A549 (cell line): Measurements from ENCODE around the gene KCNG2. TPM values are rescaled to one million over a fixed set of nuclear protein-coding genes. Genes with fewer than 3 reads are reported as not detected.
A peak's percentile ranks its signal among the peaks of the same experiment; 100 is the strongest.

ENCODE experiments used
- ATAC-seq, 2 experiments: fragments of 200-7000 bp in 1 of 2; fragments of >200 bp in 1 of 2; cut with Nextera tagmentation in 1 of 2; cut with Tn5 transposase in 1 of 2; 3 replicates each; pipeline versions ENCODE4 v1.8.0 to v1.9.1; 2018 to 2020; ENCODE audit warnings: mild to moderate bottlenecking in 1 of 2, moderate library complexity in 1 of 2
- CTCF ChIA-PET: fragments of 300-600 bp; sonication (Branson Sonifier 250); formaldehyde crosslinking; extraction: SDS; loops from one replicate; lab custom pipeline; 2021; ENCODE audit warnings: antibody characterized with exemption, inconsistent platforms; lab: Yijun Ruan, JAX
- POLR2A ChIA-PET: fragments of 350-600 bp; formaldehyde crosslinking; extraction: SDS; loops from one replicate; lab custom pipeline; 2021; ENCODE audit warnings: antibody characterized with exemption, inconsistent platforms; lab: Yijun Ruan, JAX
- DNase-seq, 2 experiments: peaks; one replicate each; pipeline versions ENCODE4 v3.0.0 to v3.0.0-alpha.2; 2011 to 2016; ENCODE audit warnings: low read depth in 1 of 2, low spot score in 1 of 2
- FAIRE-seq: peaks from 2 replicates; lab custom pipeline; 2011; peaks lifted over from hg19 to GRCh38; lab: Jason Lieb, UNC
- H3K27ac ChIP-seq, 2 experiments: fragments of >200 bp; sonication (Bioruptor Twin); formaldehyde crosslinking; 3 replicates each; pipeline ENCODE4 v1.5.1; 2016 to 2017
- H3K4me1 ChIP-seq: fragments of >200 bp; sonication (Bioruptor Twin); formaldehyde crosslinking; 3 replicates; pipeline ENCODE4 v1.6.1; 2016
- H3K4me2 ChIP-seq: fragments of >200 bp; sonication (Bioruptor Twin); formaldehyde crosslinking; 3 replicates; pipeline ENCODE4 v1.6.1; 2016
- H3K4me3 ChIP-seq: fragments of >200 bp; sonication (Bioruptor Twin); formaldehyde crosslinking; 3 replicates; pipeline ENCODE4 v1.5.1; 2016
- H3K9me3 ChIP-seq: fragments of >200 bp; sonication (Bioruptor Twin); formaldehyde crosslinking; 3 replicates; pipeline ENCODE4 v1.6.1; 2016
- ATOH8 ChIP-seq: fragments of 250-450 bp; sonication (Bioruptor Pico); IDR thresholded peaks from 2 replicates; pipeline ENCODE4 v1.5.0; 2020; ENCODE audit warnings: low read depth, mild to moderate bottlenecking, moderate library complexity
- BHLHE40 ChIP-seq: IDR thresholded peaks from 2 replicates; pipeline ENCODE4 v1.6.1; 2012; ENCODE audit warnings: low read depth, low read length, inconsistent platforms
- CBX8 ChIP-seq: fragments of 200-600 bp; sonication (generic); IDR thresholded peaks from 2 replicates; pipeline ENCODE4 v1.6.1; 2016
- CHD2 ChIP-seq: fragments of 150-350 bp; IDR thresholded peaks from 2 replicates; pipeline ENCODE4 v1.6.1; 2014; ENCODE audit warnings: low read length; ENCODE audit not compliant: partially characterized antibody
- CHD4 ChIP-seq: fragments of 200-600 bp; sonication (generic); IDR thresholded peaks from 2 replicates; pipeline ENCODE4 v1.6.1; 2016; ENCODE audit warnings: antibody characterized with exemption, mild to moderate bottlenecking, borderline replicate concordance
- CTCF ChIP-seq: fragments of >200 bp; sonication (Bioruptor Twin); formaldehyde crosslinking; IDR thresholded peaks from 3 replicates; pipeline ENCODE4 v1.5.1; 2016
- E2F6 ChIP-seq: IDR thresholded peaks from 2 replicates; pipeline ENCODE4 v1.6.1; 2012; ENCODE audit warnings: low read depth, borderline replicate concordance
- EHF ChIP-seq: fragments of 250-450 bp; sonication (Bioruptor Pico); IDR thresholded peaks from 2 replicates; pipeline ENCODE4 v1.5.0; 2020; ENCODE audit warnings: mild to moderate bottlenecking
- EHMT2 ChIP-seq: fragments of 200-600 bp; sonication (generic); IDR thresholded peaks from 2 replicates; pipeline ENCODE4 v1.6.1; 2016; ENCODE audit warnings: antibody characterized with exemption, low read depth, mild to moderate bottlenecking, moderate library complexity
- FOSB ChIP-seq: fragments of 250-450 bp; sonication (Bioruptor Pico); IDR thresholded peaks from 2 replicates; pipeline ENCODE4 v1.5.0; 2020; ENCODE audit warnings: mild to moderate bottlenecking, moderate library complexity
- FOSL2 ChIP-seq, 2 experiments: fragments of 450-650 bp in 1 of 2; fragments of >200 bp in 1 of 2; sonication (Bioruptor Twin) in 1 of 2; formaldehyde crosslinking; IDR thresholded peaks; 2 replicates each; pipeline versions ENCODE4 v1.5.0 to v1.6.1; 2016 to 2020; ENCODE audit warnings: mild to moderate bottlenecking in 1 of 2, moderate library complexity in 1 of 2
- FOXS1 ChIP-seq: fragments of 250-450 bp; sonication (Bioruptor Pico); IDR thresholded peaks from 2 replicates; pipeline ENCODE4 v1.5.0; 2020; ENCODE audit warnings: mild to moderate bottlenecking, moderate library complexity
- HDAC2 ChIP-seq: fragments of 200-600 bp; sonication (generic); IDR thresholded peaks from 2 replicates; pipeline ENCODE4 v1.6.1; 2016
- HEYL ChIP-seq: fragments of 250-450 bp; sonication (Bioruptor Pico); IDR thresholded peaks from 2 replicates; pipeline ENCODE4 v1.8.0; 2021; ENCODE audit warnings: mild to moderate bottlenecking, moderate library complexity
- HOXB13 ChIP-seq: fragments of 250-450 bp; sonication (Bioruptor Pico); IDR thresholded peaks from 2 replicates; pipeline ENCODE4 v1.5.0; 2020; ENCODE audit warnings: low read depth, mild to moderate bottlenecking, moderate library complexity
- MAFK ChIP-seq: fragments of 450-650 bp; IDR thresholded peaks from 2 replicates; pipeline ENCODE4 v1.6.1; 2014; ENCODE audit not compliant: partially characterized antibody
- MAZ ChIP-seq: fragments of 150-350 bp; IDR thresholded peaks from 2 replicates; pipeline ENCODE4 v1.6.1; 2014; ENCODE audit warnings: antibody characterized with exemption, low read depth, low read length, borderline replicate concordance
- NR3C1 ChIP-seq: fragments of >200 bp; sonication (Bioruptor Twin); formaldehyde crosslinking; IDR thresholded peaks from 3 replicates; pipeline ENCODE4 v1.6.1; 2017
- PHF8 ChIP-seq: fragments of 200-600 bp; sonication (generic); IDR thresholded peaks from 2 replicates; pipeline ENCODE4 v1.6.1; 2016; ENCODE audit warnings: low read depth, mild to moderate bottlenecking, antibody characterized with exemption, moderate library complexity, borderline replicate concordance
- POLR2A ChIP-seq: IDR thresholded peaks from 2 replicates; pipeline ENCODE4 v1.6.1; 2012; ENCODE audit warnings: mild to moderate bottlenecking, low read length
- RARB ChIP-seq: fragments of 250-450 bp; sonication (Bioruptor Pico); IDR thresholded peaks from 2 replicates; pipeline ENCODE4 v1.8.0; 2021; ENCODE audit warnings: mild to moderate bottlenecking, moderate library complexity
- REST ChIP-seq: fragments of 200-600 bp; sonication (generic); IDR thresholded peaks from 2 replicates; pipeline ENCODE4 v1.6.1; 2016; ENCODE audit warnings: antibody characterized with exemption, mild to moderate bottlenecking, moderate library complexity
- RFX5 ChIP-seq: fragments of 450-650 bp; IDR thresholded peaks from 2 replicates; pipeline ENCODE4 v1.7.1; 2014; ENCODE audit warnings: antibody characterized with exemption, mild to moderate bottlenecking, moderate library complexity
- RNF2 ChIP-seq: fragments of 200-600 bp; sonication (generic); IDR thresholded peaks from 2 replicates; pipeline ENCODE4 v1.6.1; 2016; ENCODE audit warnings: low read depth, mild to moderate bottlenecking, antibody characterized with exemption, moderate library complexity, borderline replicate concordance
- ZC3H11A ChIP-seq: fragments of 450-650 bp; IDR thresholded peaks from 2 replicates; pipeline ENCODE4 v1.6.1; 2014; ENCODE audit warnings: antibody characterized with exemption, mild to moderate bottlenecking
- WGBS: methylation state at CpG from one replicate; pipeline ENCODE4 v1.1.6; 2017; ENCODE audit errors: missing lambda C conversion rate; 5-methylcytosine and 5-hydroxymethylcytosine counted together
- polyA plus RNA-seq, 4 experiments: library from polyadenylated mRNA; depleted of rRNA in 3 of 4; stranded (reverse); fragments of >200 nt; fragmentation: RNase III in 1 of 4; extraction: RNeasy Plus Mini Kit Qiagen cat#74134 plus additional on column Dnase treatment in 1 of 4; gene quantifications; 2 replicates in 3 of 4; 3 replicates in 1 of 4; pipeline ENCODE4 v1.2.3, GENCODE V29; 2011 to 2017

The KCNG2 gene
- polyA plus RNA-seq, 2 of the 4 experiments (the other 2 are of a cell fraction), result not detected

GRCh38 chr18:79861687-79862086 is 63.9 kb downstream of the KCNG2 start:
- DNase-seq, result no peak
- TF ChIP-seq FOXS1 (CRISPR knock-in tag) (no peak), CBX8 (0 out of 2 replicates have a peak, but pooled peaks have one; percentile 66)
- Histone ChIP-seq H3K4me2 (no peak overlapping the region), H3K4me1 (no peaks in the 10 kb centered on the region), H3K4me3 (no peak overlapping the region), H3K27ac (no peak overlapping the region), H3K9me3 (peaks cover 5% of the 10 kb centered on the region; the same call in 2 of the 3 replicates)
- ChIA-PET CTCF (no interaction called here), POLR2A (no interaction called here)
- FAIRE-seq, result no peak
- no peak for ATAC-seq
- 3% methylated on average over 2 of the region's 2 CpGs for WGBS

GRCh38 chr18:79862562-79862961 is 64.8 kb downstream of the KCNG2 start:
- DNase-seq, result no peak
- ChIA-PET POLR2A (no interaction called here), CTCF (interaction anchor here (1.0 kb wide), 1 partner anchor 9 kb away, joined by 3 read pairs; no protein-coding TSS in a partner anchor)
- H3K4me1 ChIP-seq, result no peaks in the 10 kb centered on the region
- TF ChIP-seq REST (no peak), CHD4 (no peak), NR3C1 (no peak), RFX5 (no peak), CHD2 (no peak), EHF (CRISPR knock-in tag) (no peak), FOSB (CRISPR knock-in tag) (no peak), E2F6 (no peak), CTCF (no peak), ZC3H11A (no peak), MAFK (no peak)
- H3K4me3 ChIP-seq, result no peak overlapping the region
- 56% methylated on average over 15 of the region's 15 CpGs for WGBS
- ATAC-seq, result no peak
- H3K27ac ChIP-seq, result no peak overlapping the region
- peaks cover 5% of the 10 kb centered on the region; the same call in 2 of the 3 replicates for H3K9me3 ChIP-seq
- no peak for FAIRE-seq
- no peak overlapping the region for H3K4me2 ChIP-seq

- DNase-seq (no peak), FAIRE-seq (no peak), ATAC-seq (no peak)
- Histone ChIP-seq H3K4me2 (no peak overlapping the region), H3K4me3 (no peak overlapping the region), H3K9me3 (peaks cover 5% of the 10 kb centered on the region; the same call in 2 of the 3 replicates), H3K27ac (no peak overlapping the region), H3K4me1 (no peaks in the 10 kb centered on the region)
- ChIA-PET POLR2A (no interaction called here), CTCF (interaction anchor here (1.0 kb wide), 1 partner anchor 8 kb away, joined by 3 read pairs; no protein-coding TSS in a partner anchor)
- 86% methylated on average over 68 of the region's 102 CpGs for WGBS
- TF ChIP-seq RARB (no peak), E2F6 (no peak), FOSL2 (IDR thresholded peaks at IDR 0.05) (no peak), FOSL2 (CRISPR knock-in tag; IDR thresholded peaks at IDR 0.05) (no peak), HEYL (CRISPR knock-in tag) (no peak), BHLHE40 (no peak), EHMT2 (no peak), CHD4 (no peak), HDAC2 (no peak), RNF2 (no peak), HOXB13 (CRISPR knock-in tag) (no peak), POLR2A (no peak), RFX5 (no peak), ATOH8 (CRISPR knock-in tag) (no peak), PHF8 (no peak), FOXS1 (CRISPR knock-in tag) (no peak), CBX8 (no peak), MAZ (no peak)
These were observed 65.6 kb downstream of the KCNG2 start for GRCh38 chr18:79863161-79864005.
